HL-60 (cell line): ENCODE data around the gene SPRING1.

Source experiments
- DNase-seq, 2 experiments: peaks; one replicate each; pipeline ENCODE4 v3.0.0-alpha.2; 2010 to 2020; ENCODE audit warnings: low read depth in 1 of 2, low spot score in 1 of 2
- H3K27ac ChIP-seq: fragments of 250-450 bp; sonication (Bioruptor Pico); replicated peaks from 2 replicates; pipeline ENCODE4 v1.5.1; 2020; ENCODE audit warnings: mild to moderate bottlenecking, moderate library complexity
- H3K27me3 ChIP-seq: fragments of 250-450 bp; sonication (Bioruptor Pico); 2 replicates; pipeline ENCODE4 v1.5.1; 2021; ENCODE audit warnings: mild to moderate bottlenecking, moderate library complexity; ENCODE audit not compliant: insufficient read depth, poor library complexity, severe bottlenecking
- H3K4me3 ChIP-seq: replicated peaks from 2 replicates; pipeline ENCODE4 v1.5.1; 2011; ENCODE audit warnings: mild to moderate bottlenecking, control low read depth, low read length; ENCODE audit not compliant: insufficient read depth
- CTCF ChIP-seq: IDR thresholded peaks from one replicate; pipeline ENCODE4 v1.5.1; 2011; ENCODE audit warnings: low read length, control low read depth, inconsistent platforms; ENCODE audit not compliant: insufficient read depth
- GABPA ChIP-seq: IDR thresholded peaks from 2 replicates; pipeline ENCODE4 v1.6.1; 2012; ENCODE audit warnings: low read depth
- POLR2AphosphoS5 ChIP-seq: IDR thresholded peaks from 2 replicates; pipeline ENCODE4 v1.6.1; 2012; ENCODE audit warnings: low read depth
- REST ChIP-seq: IDR thresholded peaks from 2 replicates; pipeline ENCODE4 v1.6.1; 2012; ENCODE audit warnings: low read depth; ENCODE audit not compliant: insufficient replicate concordance
- SPI1 ChIP-seq: IDR thresholded peaks from 2 replicates; pipeline ENCODE4 v1.6.1; 2012; ENCODE audit warnings: low read depth, mild to moderate bottlenecking, borderline replicate concordance

SPRING1 gene

GRCh38 chr12:116766746-116767145 is 28.9 kb upstream of the SPRING1 start:
- no peak overlapping the region for H3K27ac ChIP-seq
- TF ChIP-seq CTCF (no peak), SPI1 (no peak), POLR2AphosphoS5 (no peak), GABPA (no peak), REST (no peak)
- H3K27me3 ChIP-seq = no peaks in the 10 kb centered on the region
- no peak for DNase-seq
- H3K4me3 ChIP-seq = no peak overlapping the region

- Histone ChIP-seq H3K4me3 (no peak overlapping the region), H3K27me3 (no peaks in the 10 kb centered on the region), H3K27ac (no peak overlapping the region)
- DNase-seq = no peak
- TF ChIP-seq REST = no peak
- TF ChIP-seq CTCF = no peak
- TF ChIP-seq GABPA = no peak
- TF ChIP-seq POLR2AphosphoS5 = no peak
- TF ChIP-seq SPI1 = no peak
Measured at GRCh38 chr12:116766285-116766684, 28.4 kb upstream of the SPRING1 start.

DNA sequence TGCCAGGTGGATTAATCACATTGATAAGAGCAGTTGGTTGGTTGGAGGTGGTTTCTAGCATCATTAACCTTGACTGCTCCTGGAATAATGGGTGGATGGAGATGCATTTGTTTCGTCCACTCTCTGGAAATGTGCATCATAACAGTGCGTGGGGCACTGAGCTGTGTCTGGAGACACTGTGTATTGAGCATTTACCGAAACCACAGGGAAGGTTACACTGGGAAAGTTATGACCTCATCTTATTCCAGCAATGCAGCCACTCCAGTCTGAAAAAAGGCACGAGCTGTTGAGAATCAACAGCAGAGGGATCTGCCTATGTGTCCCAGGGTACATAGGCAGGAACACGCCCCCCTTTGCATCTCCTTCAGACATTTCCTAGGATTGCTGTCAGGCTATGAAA is 27.4 kb upstream of the SPRING1 start:
- DNase-seq = no peak
- Histone ChIP-seq H3K4me3 (no peak overlapping the region), H3K27ac (no peak overlapping the region), H3K27me3 (no peaks in the 10 kb centered on the region)
- TF ChIP-seq POLR2AphosphoS5 = no peak
- TF ChIP-seq CTCF = no peak
- no peak for TF ChIP-seq SPI1
- TF ChIP-seq GABPA = no peak
- TF ChIP-seq REST = no peak
